ENCODE results near the gene ZNF398.

DNA sequence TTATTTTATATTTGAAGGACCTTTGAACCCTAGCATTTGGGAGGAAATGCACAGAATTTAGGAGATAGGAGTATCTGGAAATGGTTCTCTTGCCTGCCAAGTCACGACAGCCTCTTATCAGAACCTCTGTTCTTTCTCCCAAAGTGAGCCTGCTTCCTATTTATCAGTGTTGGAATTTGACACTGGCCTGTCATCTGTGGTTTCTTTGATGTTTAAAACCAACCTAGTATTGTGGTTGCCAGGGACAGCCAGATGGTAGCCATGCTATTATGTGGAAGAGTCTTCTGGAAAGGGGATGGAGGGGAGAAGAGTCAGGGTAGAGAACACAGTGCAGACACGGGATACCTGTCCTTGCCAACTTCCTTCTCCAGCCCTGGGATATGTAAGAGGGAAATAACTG, 69.1 kb downstream of the ZNF398 start:
- no peak for TF ChIP-seq GATA3 (IDR thresholded peaks at IDR 0.05; ENCODE audit: low read depth, low read length)
- TF ChIP-seq GATA2 (IDR thresholded peaks at IDR 0.05; ENCODE audit: low read depth, low read length), result no peak
